ENCODE data around the gene DMRTA1.
"Not testable (repeated sequence)": the region's sequence is repeated elsewhere in the genome, so short reads cannot be mapped to it uniquely, and the experiment has no call there.

DMRTA1 gene

GRCh38 chr9:22446589-22446949 lies at the start of gene DMRTA1:
Gene DMRTA1 (plus strand): TSS chr9:22446824. CDS start chr9:22447066, 242 bp downstream.
- peak; percentile 43 for DNase-seq (ENCODE audit: low read depth)

- no peak for DNase-seq (ENCODE audit: low read depth)
Measured at GRCh38 chr9:22401671-22402070, 45.0 kb upstream of the DMRTA1 start.

- no peak for DNase-seq (ENCODE audit: low read depth)
Measured at GRCh38 chr9:22405869-22406659, 40.6 kb upstream of the DMRTA1 start.

GRCh38 chr9:22413884-22414283 lies 32.7 kb upstream of the DMRTA1 start:
- DNase-seq (ENCODE audit: low read depth) = no peak

GRCh38 chr9:22415941-22416691 lies 30.5 kb upstream of the DMRTA1 start:
- DNase-seq (ENCODE audit: low read depth) = no peak

GRCh38 chr9:22416692-22417060 lies 29.9 kb upstream of the DMRTA1 start:
- no peak for DNase-seq (ENCODE audit: low read depth)

GRCh38 chr9:22423566-22423965 lies 23.1 kb upstream of the DMRTA1 start:
- no peak for DNase-seq (ENCODE audit: low read depth)

- DNase-seq (ENCODE audit: low read depth) = no peak
Measured at GRCh38 chr9:22424616-22425015, 22.0 kb upstream of the DMRTA1 start.

- DNase-seq (ENCODE audit: low read depth) = no peak
Measured at GRCh38 chr9:22425551-22425950, 21.1 kb upstream of the DMRTA1 start.

GRCh38 chr9:22427226-22427880 lies 19.3 kb upstream of the DMRTA1 start:
- DNase-seq (ENCODE audit: low read depth) = no peak

GRCh38 chr9:22433691-22434090 lies 12.9 kb upstream of the DMRTA1 start:
- DNase-seq (ENCODE audit: low read depth) = no peak

GRCh38 chr9:22435252-22435651 lies 11.4 kb upstream of the DMRTA1 start:
- not testable (repeated sequence) for DNase-seq (ENCODE audit: low read depth)

- DNase-seq (ENCODE audit: low read depth) = not testable (repeated sequence)
Measured at GRCh38 chr9:22437461-22438067, 9.1 kb upstream of the DMRTA1 start.

- DNase-seq (ENCODE audit: low read depth) = no peak
Measured at GRCh38 chr9:22440841-22441240, 5.8 kb upstream of the DMRTA1 start.

- DNase-seq (ENCODE audit: low read depth) = peak; percentile 32
Measured at GRCh38 chr9:22446950-22447617, 460 bp downstream of the DMRTA1 start.

GRCh38 chr9:22447618-22448305 lies 1.1 kb downstream of the DMRTA1 start:
- no peak for DNase-seq (ENCODE audit: low read depth)

GRCh38 chr9:22449719-22450118 lies 3.1 kb downstream of the DMRTA1 start:
- no peak for DNase-seq (ENCODE audit: low read depth)

- peak; percentile 26 for DNase-seq (ENCODE audit: low read depth)
Measured at GRCh38 chr9:22452415-22453010, 5.9 kb downstream of the DMRTA1 start.

GRCh38 chr9:22454016-22454415 lies 7.4 kb downstream of the DMRTA1 start:
- no peak for DNase-seq (ENCODE audit: low read depth)

- no peak for DNase-seq (ENCODE audit: low read depth)
Measured at GRCh38 chr9:22455181-22455580, 8.6 kb downstream of the DMRTA1 start.

- no peak for DNase-seq (ENCODE audit: low read depth)
Measured at GRCh38 chr9:22457448-22457847, 10.8 kb downstream of the DMRTA1 start.

All from HS-5 (cell line).